ENCODE measurements around the gene VEGFB.
"Not testable (repeated sequence)": the region's sequence is repeated elsewhere in the genome, so short reads cannot be mapped to it uniquely, and the experiment has no call there.

The VEGFB gene

GRCh38 chr11:64245797-64246620 is 11.6 kb downstream of the VEGFB start:
- DNase-seq: peak in 18 of 56 donors; percentile 11 to 55 (median 36)

GRCh38 chr11:64246621-64246870 is 12.2 kb downstream of the VEGFB start:
- DNase-seq: not testable (repeated sequence)

- DNase-seq: peak in 53 of 56 donors; percentile 36 to 90 (median 73)
Measured at GRCh38 chr11:64246871-64247728, 12.7 kb downstream of the VEGFB start, which contains the start of gene PPP1R14B. Gene PPP1R14B, minus strand, starts transcription at chr11:64246943. Its CDS starts 270 bp downstream, at chr11:64246673.

- peak in 1 of 56 donors; percentile 84 for DNase-seq
Measured at GRCh38 chr11:64247729-64248531, 13.5 kb downstream of the VEGFB start.

DNA sequence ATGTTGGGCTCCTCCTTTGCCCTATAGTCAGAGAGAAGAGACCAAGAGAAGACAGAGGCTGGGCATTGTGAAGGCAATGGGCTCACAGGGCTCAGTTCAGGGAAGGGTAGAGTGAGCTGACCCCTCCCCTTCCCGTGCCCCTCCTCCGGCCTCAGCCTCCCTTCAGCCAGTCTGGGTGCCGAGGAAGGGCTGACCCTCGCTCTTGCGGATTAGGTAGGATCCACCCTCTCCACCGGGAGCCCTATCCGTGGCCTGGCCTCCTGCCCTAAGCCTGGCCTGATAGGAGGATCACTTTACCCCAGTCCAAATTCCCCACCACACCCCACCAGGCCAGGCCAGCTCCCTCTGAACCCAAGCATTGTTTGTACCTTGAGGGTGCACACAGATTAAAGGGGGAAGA is 14.2 kb downstream of the VEGFB start:
- no peak for DNase-seq

- no peak for DNase-seq
Measured at GRCh38 chr11:64249038-64249437, 14.7 kb downstream of the VEGFB start.

- DNase-seq: no peak
Measured at GRCh38 chr11:64249563-64250414, 15.4 kb downstream of the VEGFB start.

- DNase-seq: no peak
Measured at GRCh38 chr11:64250415-64251015, 16.1 kb downstream of the VEGFB start.

DNA sequence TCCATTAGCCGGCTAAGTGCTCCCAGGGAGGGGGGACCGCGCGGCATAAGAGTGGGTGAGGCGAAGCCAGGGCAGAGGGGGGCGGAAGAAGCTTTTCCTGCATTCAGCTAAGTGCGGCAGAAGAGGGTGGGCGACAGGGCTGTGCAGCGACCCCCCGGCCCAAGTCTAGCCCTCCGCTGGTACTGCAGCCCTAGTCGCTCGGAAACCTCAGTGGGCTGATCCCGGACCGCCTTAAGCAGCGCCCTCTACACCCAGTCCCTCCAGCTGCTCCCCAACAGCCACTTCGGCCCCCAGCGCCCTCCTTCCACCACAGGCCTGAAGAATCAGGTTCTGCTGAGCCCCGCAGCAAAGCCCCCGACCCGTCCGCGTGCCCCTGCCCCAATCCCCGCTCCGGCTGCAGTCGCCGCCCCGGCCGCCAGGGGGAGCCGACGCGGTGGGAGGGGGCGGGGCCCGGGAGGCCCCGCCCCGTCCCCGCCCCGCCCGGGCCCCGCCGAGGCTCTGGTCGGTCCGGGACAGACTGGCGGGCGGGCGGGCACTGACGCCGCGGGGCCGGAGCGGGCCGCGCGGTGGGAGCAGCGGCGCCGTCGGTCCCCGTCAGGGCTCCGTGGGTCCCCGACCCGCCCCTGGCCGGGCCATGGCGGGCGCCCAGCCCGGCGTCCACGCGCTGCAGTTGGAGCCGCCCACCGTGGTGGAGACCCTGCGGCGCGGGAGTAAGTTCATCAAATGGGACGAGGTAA is 16.8 kb downstream of the VEGFB start, which contains the start of gene PLCB3:
TSS of gene PLCB3 (plus strand) at position 515 of the 737 bp plus-strand sequence. CDS start at position 635, 120 bp downstream.
- peak in 26 of 56 donors; percentile 18 to 69 (median 38) for DNase-seq

GRCh38 chr11:64251753-64252002 is 17.3 kb downstream of the VEGFB start:
- DNase-seq: no peak

DNA sequence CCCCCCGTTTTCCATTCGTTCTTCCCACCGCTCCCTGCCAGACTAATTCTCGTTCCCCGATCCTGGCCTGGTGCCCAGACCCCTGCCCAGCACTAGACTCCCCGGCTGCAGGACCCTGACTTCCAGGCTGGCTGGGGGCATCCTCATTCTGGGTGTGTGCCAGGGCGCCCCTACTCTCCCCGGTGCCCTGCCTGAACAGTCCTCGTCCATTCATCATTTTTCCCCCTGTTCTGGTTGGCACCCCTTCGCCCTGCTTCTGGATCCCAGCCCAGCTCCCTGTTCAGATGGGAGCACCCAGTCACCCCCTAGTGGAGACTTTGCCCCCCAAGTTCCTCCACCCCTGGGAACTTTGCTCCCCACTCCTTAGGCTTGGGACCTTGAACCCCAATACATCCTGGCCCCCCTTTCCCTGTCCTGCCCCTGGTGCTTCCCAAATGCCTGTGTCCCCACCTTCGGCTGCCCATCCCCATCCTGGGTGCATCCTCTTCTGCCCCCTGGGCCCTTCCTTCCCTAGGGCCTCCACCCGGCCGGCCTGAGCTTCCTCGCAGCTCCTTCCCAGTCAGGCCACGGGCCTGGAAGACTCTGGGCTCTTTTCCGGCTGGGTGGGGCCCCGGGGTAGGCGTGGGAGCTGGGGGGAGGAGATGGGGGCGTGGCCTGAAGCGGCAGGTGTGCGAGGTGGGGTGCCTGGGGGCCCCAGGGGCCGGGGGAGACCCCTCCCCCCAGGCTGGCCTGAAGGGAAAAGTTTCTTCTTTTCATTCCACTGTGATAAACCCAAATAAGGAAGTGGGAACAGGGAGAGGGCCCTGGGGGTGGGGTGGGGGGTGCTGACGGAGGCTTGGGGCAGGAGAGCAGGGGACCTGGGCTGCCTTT is 17.9 kb downstream of the VEGFB start:
- DNase-seq: peak in 3 of 56 donors; percentile 13 to 40 (median 18)

DNA sequence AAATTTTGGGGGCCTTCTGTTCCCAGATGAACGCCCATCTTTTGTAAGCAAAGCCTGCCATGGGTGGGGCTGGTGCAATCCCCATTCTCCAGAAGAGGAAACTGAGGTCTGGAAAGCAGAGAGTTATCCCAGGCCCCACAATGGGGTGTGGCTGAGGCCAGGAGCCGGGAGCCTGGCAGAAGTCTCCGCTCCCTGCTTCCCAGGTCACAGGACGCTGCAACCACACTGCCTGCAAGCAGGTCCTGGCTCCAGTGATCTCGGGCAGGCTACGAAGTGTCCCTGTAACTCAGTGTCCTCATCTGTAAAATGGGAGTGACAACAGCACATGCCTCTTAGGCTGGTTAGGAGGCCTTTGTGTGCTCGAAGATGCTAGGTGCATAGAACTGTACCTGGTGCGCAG is 18.7 kb downstream of the VEGFB start:
- no peak for DNase-seq

GRCh38 chr11:64253481-64253880 is 19.1 kb downstream of the VEGFB start:
- DNase-seq: peak in 34 of 56 donors; percentile 7 to 75 (median 45)

DNA sequence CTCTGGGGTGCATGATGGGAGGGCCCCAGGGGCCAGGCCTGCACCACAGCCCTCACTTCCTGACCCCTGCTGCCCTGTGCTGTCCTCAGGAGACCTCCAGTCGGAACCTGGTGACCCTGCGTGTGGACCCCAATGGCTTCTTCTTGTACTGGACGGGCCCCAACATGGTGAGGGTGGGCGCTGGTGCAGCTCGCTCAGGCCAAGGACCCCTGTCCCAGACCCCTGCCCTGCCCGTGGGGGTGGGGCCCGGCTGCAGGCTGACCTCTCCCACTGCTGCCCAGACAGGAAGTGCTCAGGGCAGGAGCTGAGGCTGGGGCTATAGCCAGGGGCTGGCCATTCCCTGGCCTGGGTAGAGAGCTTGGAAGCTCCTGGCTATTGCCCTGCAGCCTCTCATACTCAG is 19.9 kb downstream of the VEGFB start:
- DNase-seq: no peak

GRCh38 chr11:64255135-64256128 is 21.0 kb downstream of the VEGFB start:
- DNase-seq: no peak

DNA sequence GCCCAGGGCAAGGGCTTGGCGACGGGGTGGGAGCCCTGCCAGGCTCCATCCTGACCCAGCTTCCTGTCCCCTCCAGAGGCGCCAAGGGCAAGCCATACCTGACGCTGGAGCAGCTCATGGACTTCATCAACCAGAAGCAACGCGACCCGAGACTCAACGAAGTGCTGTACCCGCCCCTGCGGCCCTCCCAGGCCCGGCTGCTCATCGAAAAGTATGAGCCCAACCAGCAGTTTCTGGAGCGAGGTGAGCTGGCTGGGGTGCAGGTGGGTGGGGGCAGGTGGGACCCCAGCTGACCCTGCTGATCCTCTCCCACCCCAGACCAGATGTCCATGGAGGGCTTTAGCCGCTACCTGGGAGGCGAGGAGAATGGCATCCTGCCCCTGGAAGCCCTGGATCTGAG is 21.9 kb downstream of the VEGFB start:
- no peak for DNase-seq

DNA sequence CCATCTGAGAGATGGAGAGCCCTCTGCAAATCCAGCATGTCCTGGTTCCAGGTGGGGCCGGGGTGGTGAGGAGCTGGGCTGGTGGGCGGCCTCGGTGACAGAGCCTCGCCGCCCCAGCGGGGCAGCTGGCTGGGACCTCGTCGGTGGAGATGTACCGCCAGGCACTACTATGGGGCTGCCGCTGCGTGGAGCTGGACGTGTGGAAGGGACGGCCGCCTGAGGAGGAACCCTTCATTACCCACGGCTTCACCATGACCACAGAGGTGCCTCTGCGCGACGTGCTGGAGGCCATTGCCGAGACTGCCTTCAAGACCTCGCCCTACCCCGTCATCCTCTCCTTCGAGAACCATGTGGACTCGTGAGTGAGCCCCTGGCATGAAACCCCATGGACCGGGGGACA is 24.0 kb downstream of the VEGFB start:
- no peak for DNase-seq
